Sigmoid colon (tissue), 7 donors: Measurements from ENCODE around the gene KLF6. TPM values are rescaled to one million over a fixed set of nuclear protein-coding genes. Genes with fewer than 3 reads are reported as not detected.

Experiments
- DNase-seq: peaks from one replicate; pipeline ENCODE4 v3.0.0-alpha.2; 2019
- H3K27ac ChIP-seq, 4 donors: fragments of 200-600 bp; sonication (generic); one replicate each; pipeline ENCODE4 v1.5.1; 2016 to 2019; ENCODE audit warnings: mild to moderate bottlenecking in 1 of 4
- H3K27me3 ChIP-seq, 3 donors: fragments of 200-600 bp; sonication (generic); one replicate each; pipeline ENCODE4 v1.5.1; 2019; ENCODE audit warnings: mild to moderate bottlenecking in 1 of 3
- H3K36me3 ChIP-seq, 4 donors: fragments of 200-600 bp; sonication (generic); one replicate each; pipeline ENCODE4 v1.5.1; 2016 to 2019
- H3K4me1 ChIP-seq, 4 donors: fragments of 200-600 bp; sonication (generic); one replicate each; pipeline ENCODE4 v1.5.1; 2017 to 2019
- H3K4me3 ChIP-seq, 4 donors: fragments of 200-600 bp; sonication (generic); one replicate each; pipeline ENCODE4 v1.5.1; 2017 to 2019; ENCODE audit warnings: mild to moderate bottlenecking in 2 of 4, moderate library complexity in 1 of 4
- H3K9me3 ChIP-seq, 4 donors: fragments of 200-600 bp in 3 of 4; sonication (generic) in 3 of 4; one replicate each; pipeline versions ENCODE4 v1.5.1 to v1.6.1; 2013 to 2019
- EP300 ChIP-seq, 4 donors: sonication (generic); formaldehyde crosslinking; IDR thresholded peaks; one replicate each; pipeline ENCODE4 v1.6.1; 2017; ENCODE audit warnings: antibody characterized with exemption in 4 of 4
- POLR2A ChIP-seq, 2 donors: fragments of 450-650 bp; IDR thresholded peaks; one replicate each; pipeline ENCODE4 v1.6.1; 2016; ENCODE audit warnings: antibody characterized with exemption in 2 of 2, mild to moderate bottlenecking in 2 of 2, moderate library complexity in 2 of 2
- POLR2AphosphoS5 ChIP-seq, 4 donors: sonication (generic); formaldehyde crosslinking; IDR thresholded peaks; one replicate each; pipeline ENCODE4 v1.6.1; 2017; ENCODE audit warnings: antibody characterized with exemption in 4 of 4
- WGBS, 2 donors: extraction: QIAGEN DNeasy Blood & Tissue Kit; methylation state at CpG; one replicate each; pipeline ENCODE4 v1.1.7; 2013; 5-methylcytosine and 5-hydroxymethylcytosine counted together
- intact Hi-C: fragments of 100-400 bp; cut with DNase I; formaldehyde crosslinking; loops from one replicate; pipeline ENCODE4 v1.15.1; 2023
- polyA plus RNA-seq, 3 donors: library from polyadenylated mRNA; stranded (reverse); fragments of 200-250 nt; gene quantifications; one replicate each; pipeline ENCODE4 v1.2.3, GENCODE V29; 2013
- total RNA-seq, 4 donors: library from RNA; depleted of rRNA; stranded (reverse); fragments of >200 nt; gene quantifications; one replicate each; pipeline ENCODE4 v1.1.0, GENCODE V29; 2016
- TF ChIP-seq, protein P1 (sequence below), 4 experiments: fragments of 450-650 bp in 3 of 4; fragments of 200-600 bp in 1 of 4; IDR thresholded peaks; one replicate each; pipeline ENCODE4 v1.5.1; 2016 to 2019; ENCODE audit warnings: antibody characterized with exemption in 4 of 4, mild to moderate bottlenecking in 3 of 4, moderate library complexity in 2 of 4
- donor health status: healthy with polysubstance abuse.
- donor health status: Bipolar disorder and iron deficiency.
- donor health status: healthy.

The KLF6 gene
- total and polyA plus RNA-seq, 7 donors: 50.3 to 137 (median 91.6) TPM

DNA sequence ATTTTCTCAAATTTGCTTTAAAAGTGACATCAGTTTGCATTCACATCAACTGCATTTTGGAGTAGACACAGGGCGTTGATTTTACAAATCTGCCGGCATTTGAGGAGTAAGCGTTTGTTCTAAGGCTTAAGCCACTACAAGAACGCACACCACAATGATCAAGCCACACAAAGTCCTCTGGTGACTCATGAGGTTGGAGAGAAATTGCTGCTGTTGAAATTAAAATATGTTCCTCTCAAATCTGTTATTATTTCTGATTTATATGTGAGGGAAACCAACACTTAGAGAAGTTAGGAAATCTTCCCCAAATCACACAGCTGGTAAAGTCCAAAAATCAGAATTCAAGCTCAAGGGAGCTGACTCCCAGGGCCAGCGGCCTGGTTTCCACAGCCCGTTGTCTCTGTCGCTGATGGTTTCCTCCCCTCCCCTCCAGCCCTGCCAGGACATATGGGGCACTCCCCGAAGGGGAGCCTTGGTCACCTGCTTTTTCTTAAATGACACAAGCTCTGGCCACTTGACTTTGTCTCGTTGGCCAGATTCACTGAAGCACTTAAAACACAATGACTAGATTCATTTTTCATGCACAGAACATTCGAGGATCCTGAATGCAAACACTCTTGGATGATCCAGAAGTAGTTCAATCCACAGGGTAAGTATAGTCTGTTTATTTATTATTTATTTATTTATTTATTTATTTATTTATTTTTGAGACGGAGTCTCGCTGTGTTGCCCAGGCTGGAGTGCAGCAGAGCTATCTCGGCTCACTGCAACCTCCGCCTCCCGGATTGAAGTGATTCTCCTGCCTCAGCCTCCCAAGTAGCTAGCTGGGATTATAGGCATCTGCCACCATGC, 29.2 kb upstream of the KLF6 start:
- Histone ChIP-seq H3K36me3 (no peaks in the 10 kb centered on the region), H3K27me3 (no peaks in the 10 kb centered on the region), H3K9me3 (no peaks in the 10 kb centered on the region), H3K27ac (no peak overlapping the region), H3K4me1 (peaks cover 0 to 23% (median 17%) of the 10 kb centered on the region in 4 donors), H3K4me3 (no peak overlapping the region)
- TF ChIP-seq EP300 (IDR thresholded peaks at IDR 0.05) (no peak), POLR2A (IDR thresholded peaks at IDR 0.05) (no peak), POLR2AphosphoS5 (IDR thresholded peaks at IDR 0.05) (no peak)
- TF ChIP-seq, protein P1, sequence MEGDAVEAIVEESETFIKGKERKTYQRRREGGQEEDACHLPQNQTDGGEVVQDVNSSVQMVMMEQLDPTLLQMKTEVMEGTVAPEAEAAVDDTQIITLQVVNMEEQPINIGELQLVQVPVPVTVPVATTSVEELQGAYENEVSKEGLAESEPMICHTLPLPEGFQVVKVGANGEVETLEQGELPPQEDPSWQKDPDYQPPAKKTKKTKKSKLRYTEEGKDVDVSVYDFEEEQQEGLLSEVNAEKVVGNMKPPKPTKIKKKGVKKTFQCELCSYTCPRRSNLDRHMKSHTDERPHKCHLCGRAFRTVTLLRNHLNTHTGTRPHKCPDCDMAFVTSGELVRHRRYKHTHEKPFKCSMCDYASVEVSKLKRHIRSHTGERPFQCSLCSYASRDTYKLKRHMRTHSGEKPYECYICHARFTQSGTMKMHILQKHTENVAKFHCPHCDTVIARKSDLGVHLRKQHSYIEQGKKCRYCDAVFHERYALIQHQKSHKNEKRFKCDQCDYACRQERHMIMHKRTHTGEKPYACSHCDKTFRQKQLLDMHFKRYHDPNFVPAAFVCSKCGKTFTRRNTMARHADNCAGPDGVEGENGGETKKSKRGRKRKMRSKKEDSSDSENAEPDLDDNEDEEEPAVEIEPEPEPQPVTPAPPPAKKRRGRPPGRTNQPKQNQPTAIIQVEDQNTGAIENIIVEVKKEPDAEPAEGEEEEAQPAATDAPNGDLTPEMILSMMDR (IDR thresholded peaks at IDR 0.05): no peak
- WGBS, 2 donors: 89 to 91% methylated on average over 15 of the region's 15 CpGs
- no peak for DNase-seq
- intact Hi-C loops: no loop called here

DNA sequence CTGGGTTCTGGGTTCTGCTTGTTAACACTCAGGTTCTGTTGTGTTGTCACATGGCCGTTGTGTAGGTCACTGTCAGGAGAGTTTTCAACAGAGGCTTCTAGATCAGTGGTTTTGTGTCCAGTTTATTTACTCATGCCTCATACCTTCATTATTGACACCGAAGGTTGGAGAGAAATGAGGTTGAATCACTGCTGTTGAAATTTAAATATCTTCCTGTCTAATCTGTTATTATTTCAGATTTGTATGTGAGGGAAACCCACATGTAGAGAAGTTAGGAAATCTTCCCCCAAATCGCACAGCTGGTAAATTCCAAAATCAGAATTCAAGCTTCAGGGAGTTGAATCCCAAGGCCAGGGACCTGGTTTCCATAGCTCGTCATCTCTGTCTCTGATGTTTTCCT, 28.3 kb upstream of the KLF6 start:
- no peak for DNase-seq
- Histone ChIP-seq H3K4me3 (no peak overlapping the region), H3K36me3 (no peaks in the 10 kb centered on the region), H3K27ac (no peak overlapping the region), H3K9me3 (no peaks in the 10 kb centered on the region), H3K27me3 (no peaks in the 10 kb centered on the region), H3K4me1 (peaks cover 0 to 28% (median 19%) of the 10 kb centered on the region in 4 donors)
- TF ChIP-seq POLR2A (IDR thresholded peaks at IDR 0.05) (no peak), POLR2AphosphoS5 (IDR thresholded peaks at IDR 0.05) (no peak), EP300 (IDR thresholded peaks at IDR 0.05) (no peak)
- TF ChIP-seq, protein P1 (IDR thresholded peaks at IDR 0.05): no peak
- 92 to 94% methylated on average over 4 of the region's 4 CpGs for WGBS, 2 donors
- intact Hi-C loops: no loop called here

DNA sequence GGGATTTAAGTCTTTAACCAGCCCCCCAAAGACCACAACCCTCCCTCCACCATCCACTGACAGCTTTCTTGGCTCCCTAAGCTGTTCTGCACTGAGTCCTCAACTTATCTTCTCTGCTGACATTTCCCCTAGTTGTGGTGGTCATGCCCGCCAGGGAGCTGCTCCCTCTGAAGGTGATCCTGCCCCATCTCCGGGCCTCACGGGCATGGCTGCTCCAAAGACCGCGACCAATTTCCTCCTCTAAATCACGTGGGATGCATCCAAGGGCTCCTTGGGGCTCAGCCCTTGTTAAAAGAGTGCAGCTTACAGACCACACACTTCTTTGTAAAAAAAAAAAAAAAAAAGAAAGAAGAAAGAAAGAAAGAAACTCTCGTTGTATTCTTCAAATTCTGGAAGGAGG, 27.1 kb upstream of the KLF6 start:
- H3K4me3 ChIP-seq: no peak overlapping the region
- H3K27ac ChIP-seq: peak overlapping the region; percentile 57 to 78 (median 68)
- TF ChIP-seq, protein P1 (IDR thresholded peaks at IDR 0.05): no peak
- TF ChIP-seq EP300 (IDR thresholded peaks at IDR 0.05) (no peak), POLR2A (IDR thresholded peaks at IDR 0.05) (no peak), POLR2AphosphoS5 (IDR thresholded peaks at IDR 0.05) (no peak)
- H3K9me3 ChIP-seq: no peaks in the 10 kb centered on the region
- H3K4me1 ChIP-seq: peaks cover 0 to 39% (median 27%) of the 10 kb centered on the region in 4 donors
- intact Hi-C loops: no loop called here
- no peaks in the 10 kb centered on the region for H3K27me3 ChIP-seq
- WGBS, 2 donors: 88 to 93% methylated on average over 7 of the region's 7 CpGs
- no peaks in the 10 kb centered on the region for H3K36me3 ChIP-seq
- DNase-seq: no peak

DNA sequence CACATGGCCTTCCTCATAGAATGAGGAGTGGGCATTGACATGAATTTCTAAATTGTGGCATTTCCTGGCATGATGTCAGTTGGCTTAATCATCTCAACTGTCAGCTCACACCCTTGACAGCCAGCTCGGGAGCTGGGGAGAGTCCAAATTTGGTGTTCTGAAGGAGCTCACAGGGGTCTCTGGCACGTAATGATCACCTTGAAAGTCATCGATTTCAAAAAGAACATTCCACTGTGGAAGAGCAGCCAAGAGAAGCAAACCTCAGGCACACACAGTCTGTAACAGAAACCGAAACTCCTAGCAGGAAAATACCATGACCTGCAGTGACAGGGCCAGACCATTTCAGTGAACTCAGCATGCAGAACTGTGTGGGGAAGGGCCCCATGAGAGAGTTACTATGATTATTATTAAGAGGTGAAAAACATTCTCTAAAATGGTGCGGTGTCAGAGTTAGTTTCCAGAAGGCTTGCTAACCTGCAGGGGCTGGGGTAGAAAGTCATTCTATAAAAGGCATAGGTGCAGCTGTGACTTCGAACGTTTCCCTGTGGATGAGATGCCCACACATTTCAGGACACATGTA, 26.4 kb upstream of the KLF6 start:
- Histone ChIP-seq H3K4me3 (peak overlapping the region in 3 of 4 donors; percentile 0 to 15 (median 4)), H3K4me1 (peaks cover 0 to 39% (median 27%) of the 10 kb centered on the region in 4 donors), H3K27me3 (no peaks in the 10 kb centered on the region), H3K27ac (peak overlapping the region; percentile 57 to 78 (median 68)), H3K36me3 (no peaks in the 10 kb centered on the region), H3K9me3 (no peaks in the 10 kb centered on the region)
- 17 to 35% methylated on average over 7 of the region's 7 CpGs for WGBS, 2 donors
- no peak for DNase-seq
- intact Hi-C loops: no loop called here
- no peak for TF ChIP-seq EP300 (IDR thresholded peaks at IDR 0.05)
- TF ChIP-seq POLR2AphosphoS5 (IDR thresholded peaks at IDR 0.05): peak in 3 of 4 donors; percentile 23 to 63 (median 28)

DNA sequence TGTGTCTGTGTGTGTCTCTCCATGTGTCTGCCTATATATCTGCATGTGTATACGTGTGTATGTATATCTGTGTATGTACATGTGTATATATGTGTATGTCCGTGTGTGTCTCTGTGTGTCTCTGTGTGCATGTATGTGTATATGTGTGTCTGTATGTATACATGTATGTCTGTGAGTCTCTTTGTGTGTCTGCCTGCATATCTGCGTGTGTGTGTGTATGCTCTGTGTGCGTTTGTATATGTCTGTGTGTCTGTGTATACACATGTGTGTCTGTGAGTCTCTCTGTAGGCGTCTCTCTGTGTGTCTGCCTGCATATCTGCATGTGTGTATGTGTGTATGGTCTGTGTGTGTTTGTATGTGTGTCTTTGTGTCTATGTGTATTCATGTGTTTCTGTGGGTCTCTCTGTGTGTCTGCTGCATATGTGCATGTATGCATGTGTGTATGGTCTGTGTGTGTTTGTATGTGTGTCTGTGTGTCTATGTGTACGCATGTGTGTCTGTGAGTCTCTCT, 23.7 kb upstream of the KLF6 start:
- H3K4me1 ChIP-seq: peaks cover 0 to 46% (median 27%) of the 10 kb centered on the region in 4 donors

More for the DNA sequence above, 23.7 kb upstream of the KLF6 start:
- Histone ChIP-seq H3K27ac (peak overlapping the region in 2 of 4 donors; percentile 75 to 78), H3K27me3 (no peaks in the 10 kb centered on the region), H3K9me3 (no peaks in the 10 kb centered on the region), H3K36me3 (no peaks in the 10 kb centered on the region), H3K4me3 (no peak overlapping the region)
- no peak for DNase-seq
- TF ChIP-seq POLR2AphosphoS5 (IDR thresholded peaks at IDR 0.05): no peak
- TF ChIP-seq, protein P1 (IDR thresholded peaks at IDR 0.05): no peak
- no peak for TF ChIP-seq EP300 (IDR thresholded peaks at IDR 0.05)
- no peak for TF ChIP-seq POLR2A (IDR thresholded peaks at IDR 0.05)
- 88 to 94% methylated on average over 6 of the region's 6 CpGs for WGBS, 2 donors
- intact Hi-C loops: no loop called here
